CD4-positive, alpha-beta T cell treated with Interleukin-2 at 100 ng/mL for 4 hours (primary cell): Measurements from ENCODE around the gene TMED10.
A peak's percentile ranks its signal among the peaks of the same experiment; 100 is the strongest.

Experiments
- DNase-seq: peaks from one replicate; pipeline ENCODE4 v3.0.0-alpha.2; 2020; ENCODE audit warnings: low spot score

TMED10 gene

DNA sequence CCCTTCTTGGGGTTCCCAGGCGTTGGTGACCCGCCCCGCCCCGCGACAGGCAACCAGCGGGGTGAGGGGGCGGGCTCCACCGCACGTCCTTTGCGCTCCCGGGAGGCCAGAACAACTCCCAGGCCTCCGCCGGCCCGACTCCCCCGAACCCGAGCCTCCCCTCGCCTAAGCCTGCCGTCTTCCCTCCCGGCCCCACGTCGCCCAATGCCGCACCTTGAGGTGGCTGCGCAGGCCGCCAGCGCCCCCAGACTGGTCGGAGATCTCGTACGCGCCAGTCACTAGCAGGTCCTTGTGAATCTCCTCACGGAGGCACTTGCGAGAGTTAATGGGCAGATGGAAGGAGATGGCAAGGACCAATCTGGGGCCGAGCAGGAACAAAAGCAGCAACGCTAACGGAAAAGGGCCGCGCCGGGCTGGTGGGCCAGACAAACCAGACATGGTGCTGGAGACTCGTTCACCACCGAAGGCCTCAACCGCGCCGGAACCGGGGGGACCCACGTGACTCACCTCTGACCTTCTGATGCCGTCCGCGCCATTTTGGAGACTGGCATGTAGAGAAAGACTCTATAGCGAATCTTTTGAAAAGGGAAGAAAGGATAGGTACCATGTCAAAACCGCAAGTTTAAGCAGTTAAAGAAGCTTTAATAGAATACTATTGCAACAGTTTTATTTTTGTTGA is at the start of gene TMED10:
TSS of gene TMED10 (minus strand) at position 471 of the 679 bp plus-strand sequence. CDS start at position 438, 33 bp downstream.
- DNase-seq: peak; percentile 89

GRCh38 chr14:75224561-75224960 is 48.1 kb upstream of the TMED10 start:
- DNase-seq: no peak

GRCh38 chr14:75223664-75224154 is 47.3 kb upstream of the TMED10 start:
- DNase-seq: no peak

GRCh38 chr14:75222208-75222701 is 45.8 kb upstream of the TMED10 start:
- DNase-seq: no peak

DNA sequence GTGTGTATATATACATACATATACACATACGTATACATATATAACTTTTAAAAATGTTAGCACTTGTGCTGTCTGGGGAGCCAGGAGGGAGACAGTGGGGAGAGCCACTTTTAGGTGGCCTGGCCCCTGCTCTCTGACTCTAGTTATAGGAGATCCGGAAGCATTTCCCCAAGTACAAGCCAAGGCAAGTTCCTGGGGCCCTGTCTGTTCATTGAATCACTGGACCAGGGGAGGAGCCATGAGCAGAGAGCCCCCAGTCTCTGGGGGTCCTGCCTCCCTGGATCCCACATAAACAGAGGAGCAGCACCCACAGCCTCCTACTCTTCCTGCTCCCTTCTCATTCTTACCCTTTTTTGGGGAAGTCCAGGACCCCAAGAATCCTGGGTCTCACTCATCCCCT is 45.4 kb upstream of the TMED10 start:
- no peak for DNase-seq

DNA sequence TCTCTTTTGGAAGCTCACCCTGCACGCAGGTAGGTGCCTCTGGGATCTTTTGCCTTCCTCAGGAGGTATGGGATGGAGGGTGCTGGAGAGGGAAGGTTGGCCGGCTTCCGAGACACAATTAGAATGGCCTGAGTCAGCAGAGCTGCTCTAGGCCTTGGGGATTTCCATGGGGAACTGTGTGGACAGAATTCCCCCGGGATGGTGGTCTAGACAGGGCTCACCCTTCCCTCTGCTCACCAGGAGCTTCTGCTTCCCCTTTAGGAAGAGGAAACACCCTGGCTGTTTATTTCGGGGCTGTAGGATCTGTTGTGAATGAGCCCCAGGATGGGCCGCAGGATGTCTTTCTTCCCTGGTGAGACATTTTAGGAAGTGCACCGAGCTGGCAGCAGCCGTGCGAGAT is 43.7 kb upstream of the TMED10 start:
- no peak for DNase-seq

GRCh38 chr14:75217508-75218206 is 41.2 kb upstream of the TMED10 start:
- DNase-seq: no peak

DNA sequence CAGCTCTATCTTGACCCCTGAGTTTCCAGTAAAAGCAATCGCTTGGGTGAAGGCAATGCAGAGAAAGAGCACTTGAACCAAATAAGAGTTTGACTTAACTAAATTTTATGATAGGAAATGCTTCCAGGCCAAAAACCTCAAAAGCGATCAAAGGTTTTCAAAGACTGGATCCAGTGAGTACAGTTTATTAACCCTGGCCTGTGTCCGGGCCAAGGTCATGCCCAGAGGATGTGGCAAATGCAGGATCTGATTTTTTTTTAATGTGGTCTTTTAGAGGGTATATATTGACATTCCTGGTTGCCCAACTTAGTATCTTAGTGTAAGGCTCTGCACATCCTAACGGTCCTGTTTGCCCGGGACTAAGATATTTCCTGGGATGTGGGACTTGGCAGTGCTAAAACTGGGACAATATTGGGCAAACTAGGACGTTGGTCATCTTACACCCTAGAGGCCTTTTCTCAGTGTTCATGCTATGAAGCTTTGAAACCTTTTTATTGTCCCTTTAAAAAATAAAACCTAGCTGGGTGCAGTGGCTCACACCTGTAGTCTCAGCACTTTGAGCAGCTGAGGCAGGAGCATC is 40.1 kb upstream of the TMED10 start:
- no peak for DNase-seq

GRCh38 chr14:75215520-75215919 is 39.1 kb upstream of the TMED10 start:
- DNase-seq: no peak

GRCh38 chr14:75214558-75214957 is 38.1 kb upstream of the TMED10 start:
- DNase-seq: no peak

GRCh38 chr14:75213172-75213571 is 36.8 kb upstream of the TMED10 start:
- no peak for DNase-seq

DNA sequence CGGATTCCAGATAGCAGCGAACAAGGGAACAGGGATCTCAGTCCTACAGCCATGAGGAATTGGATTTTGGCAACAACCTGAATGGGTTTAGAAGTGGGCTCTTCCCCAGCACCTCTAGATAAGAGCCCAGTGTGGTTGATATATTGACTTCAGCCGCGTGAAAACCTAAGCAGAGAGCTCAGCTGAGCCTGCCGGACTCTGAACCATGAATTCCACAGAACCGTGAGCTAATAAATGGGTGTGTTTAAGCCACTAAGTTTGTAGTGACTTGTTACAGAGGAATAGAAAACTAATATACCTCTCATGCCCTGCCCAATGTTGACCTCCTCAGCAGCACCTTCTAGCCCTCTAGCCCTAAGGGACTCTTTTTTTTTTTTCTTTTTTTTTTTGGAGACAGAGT is 32.4 kb upstream of the TMED10 start:
- DNase-seq: no peak

DNA sequence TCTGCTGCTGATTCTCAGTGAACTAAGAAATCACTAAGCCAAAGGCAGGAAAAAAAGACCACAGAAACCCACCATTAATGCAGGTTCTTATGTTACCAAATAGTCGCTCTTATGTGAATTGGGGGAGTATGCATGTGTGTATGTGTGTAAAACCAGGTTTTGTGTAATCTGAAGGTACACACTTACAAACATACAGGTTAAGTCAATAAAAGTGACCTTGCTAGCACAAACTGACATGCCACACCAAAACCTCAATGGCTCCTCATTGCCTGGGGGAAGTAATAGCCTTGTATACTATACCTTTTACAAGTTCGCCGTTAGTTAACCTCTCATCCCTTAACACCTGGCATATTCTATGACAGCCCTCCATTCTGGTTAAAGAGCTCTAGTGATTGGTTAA is 29.8 kb upstream of the TMED10 start:
- no peak for DNase-seq

DNA sequence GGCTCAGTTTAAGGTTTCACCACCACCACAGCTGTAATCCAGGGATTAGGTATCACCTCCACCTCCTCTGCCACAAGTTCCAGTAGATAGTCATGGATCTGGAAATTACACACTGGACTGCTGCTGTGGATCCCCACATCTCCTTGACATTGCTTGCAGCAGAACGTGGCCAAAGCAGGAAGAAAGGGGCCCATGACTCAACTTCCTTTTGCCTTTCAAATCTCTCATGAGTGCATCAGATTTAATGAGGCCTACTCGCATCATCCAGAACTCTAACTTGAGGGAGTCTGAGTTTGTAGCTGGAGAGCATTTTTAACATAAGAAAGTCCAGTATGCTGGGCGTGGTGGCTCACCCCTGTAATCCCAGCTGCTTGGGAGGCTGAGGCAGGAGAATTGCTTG is 29.2 kb upstream of the TMED10 start:
- DNase-seq: peak; percentile 27

- DNase-seq: no peak
These were observed 27.7 kb upstream of the TMED10 start for GRCh38 chr14:75204116-75204515.

DNA sequence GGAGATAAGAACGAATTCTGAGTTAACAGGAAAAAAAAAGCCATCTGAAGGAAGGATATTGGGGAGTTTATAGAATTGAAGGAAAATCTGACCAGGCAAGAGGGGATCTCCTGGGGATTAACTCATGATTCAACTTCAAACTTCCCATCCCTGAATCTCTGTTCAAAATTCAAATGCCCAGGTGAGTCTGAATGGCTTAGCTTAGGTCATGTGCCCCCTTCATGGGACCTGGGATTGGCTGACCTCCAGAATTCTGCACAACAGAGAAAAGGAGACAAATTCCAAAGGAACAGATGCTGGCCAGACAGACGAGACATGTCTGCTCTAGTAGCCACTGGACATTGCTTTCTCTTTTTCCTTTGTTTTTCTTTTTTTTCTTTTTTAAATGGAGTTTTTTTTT is 26.2 kb upstream of the TMED10 start:
- DNase-seq: no peak

- no peak for DNase-seq
These were observed 24.7 kb upstream of the TMED10 start for GRCh38 chr14:75201087-75201486.

GRCh38 chr14:75200451-75200850 is 24.0 kb upstream of the TMED10 start:
- no peak for DNase-seq

GRCh38 chr14:75198291-75198933 is 22.0 kb upstream of the TMED10 start:
- DNase-seq: no peak

DNA sequence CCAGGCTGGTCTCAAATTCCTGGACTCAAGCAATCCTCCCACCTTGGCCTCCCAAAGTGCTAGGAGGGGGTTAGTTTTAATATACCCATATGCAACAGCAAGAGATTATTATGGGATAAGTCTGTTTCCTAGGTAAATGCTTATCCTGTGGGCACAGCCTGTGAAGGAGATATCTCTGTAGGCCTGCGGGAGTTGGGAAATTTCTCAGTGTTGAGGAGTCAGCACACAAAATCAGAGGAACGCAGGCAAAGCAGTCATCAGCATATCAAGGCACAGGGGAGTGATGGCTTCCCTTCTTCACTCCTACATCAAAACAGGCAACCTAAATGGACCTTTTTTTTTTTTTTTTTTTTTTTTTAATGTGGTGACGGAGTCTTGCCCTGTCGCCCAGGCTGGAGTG is 20.9 kb upstream of the TMED10 start:
- DNase-seq: no peak

DNA sequence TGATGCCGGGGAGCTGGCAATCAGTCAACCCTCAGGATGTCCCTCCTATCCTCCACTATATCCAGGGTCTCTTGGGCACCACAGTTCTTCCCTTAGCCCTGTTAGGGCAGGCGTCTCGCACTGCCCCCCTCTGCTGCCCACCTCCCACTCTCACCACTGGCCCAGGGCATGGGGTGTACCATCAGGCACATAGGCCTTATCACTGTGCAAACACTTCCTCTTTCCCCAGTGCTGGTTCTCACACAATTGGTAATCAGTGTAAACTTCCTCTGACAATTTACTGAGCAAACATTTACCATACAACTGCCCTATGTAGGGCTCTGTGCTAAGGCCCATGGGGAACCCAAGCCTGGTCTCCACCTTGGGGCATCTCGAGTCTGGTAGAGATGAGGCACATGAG is 20.1 kb upstream of the TMED10 start:
- DNase-seq: no peak

GRCh38 chr14:75196064-75196463 is 19.7 kb upstream of the TMED10 start:
- no peak for DNase-seq

- no peak for DNase-seq
These were observed 14.7 kb upstream of the TMED10 start for GRCh38 chr14:75191100-75191499.
